ENCODE results near the gene FAM167B.

DNA sequence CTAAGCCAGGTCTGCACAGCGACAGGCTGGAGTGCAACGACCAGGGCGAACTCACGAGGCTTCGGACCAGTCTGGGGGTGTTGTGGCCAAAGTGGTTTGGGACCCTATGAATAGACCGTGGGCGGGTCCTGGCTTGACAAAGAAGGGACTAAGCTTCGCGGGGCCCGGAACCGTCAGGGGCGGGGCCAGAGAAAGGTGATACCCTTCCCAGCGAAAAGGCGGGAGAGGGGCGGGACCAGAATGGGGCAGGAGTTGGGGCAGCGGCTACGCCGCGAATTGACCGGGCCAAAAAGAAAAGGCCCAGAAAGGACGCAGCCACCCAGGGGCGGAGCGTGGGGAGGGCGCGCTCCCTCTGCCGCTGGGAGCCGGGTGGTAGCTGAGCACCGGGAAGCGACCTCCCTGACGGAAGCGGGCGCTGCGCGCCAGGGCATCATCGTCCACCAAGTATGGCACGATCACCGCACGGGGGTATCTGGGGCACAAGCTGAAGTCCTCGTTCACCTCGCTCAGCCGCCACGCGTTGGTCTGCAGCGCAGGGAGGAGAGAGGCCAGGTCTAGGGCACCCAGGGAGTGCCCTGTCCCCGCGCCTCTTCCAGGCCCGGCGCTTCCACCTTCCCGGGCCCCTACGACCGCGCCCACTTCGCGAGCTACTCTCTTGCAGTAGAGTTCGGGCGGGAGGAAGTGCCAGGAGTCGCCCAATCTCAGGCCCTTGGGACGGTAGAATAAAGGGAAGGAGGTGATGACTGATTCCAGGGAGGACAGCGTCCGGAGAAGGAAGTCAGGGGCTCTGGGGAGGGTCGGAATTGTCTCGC is 6.7 kb upstream of the FAM167B start:
- TF ChIP-seq POLR2AphosphoS5 (IDR thresholded peaks at IDR 0.05; ENCODE audit: low read depth, low read length) (no peak), SIN3A (IDR thresholded peaks at IDR 0.05; ENCODE audit: borderline replicate concordance, insufficient read depth, low read length) (no peak)

Data from PFSK-1 (cell line).